ENCODE measurements around the gene RGS7BP. TPM values are rescaled to one million over a fixed set of nuclear protein-coding genes. Genes with fewer than 3 reads are reported as not detected.

The RGS7BP gene
- total RNA-seq, 1 donor from 2014 or later, result 0.07 TPM

GRCh38 chr5:64575561-64575960 lies 69.7 kb downstream of the RGS7BP start:
- no peak for FAIRE-seq
- no peak overlapping the region for H2AFZ ChIP-seq (ENCODE audit: low read depth, low read length)
- no peaks in the 10 kb centered on the region for H3K79me2 ChIP-seq (ENCODE audit: insufficient read depth, low read length)

GRCh38 chr5:64576250-64576649 lies 70.4 kb downstream of the RGS7BP start:
- no peaks in the 10 kb centered on the region for H3K79me2 ChIP-seq (ENCODE audit: insufficient read depth, low read length)
- no peaks in the 10 kb centered on the region for H3K4me1 Mint-ChIP-seq (ENCODE audit: low read depth, unreplicated experiment)
- H4K20me1 ChIP-seq (ENCODE audit: insufficient read depth, low read length), result no peaks in the 10 kb centered on the region
- no peak overlapping the region for H3K27ac ChIP-seq (ENCODE audit: low read depth, low read length)
- peaks cover 1% of the 10 kb centered on the region for H3K36me3 Mint-ChIP-seq (ENCODE audit: low read depth, unreplicated experiment)
- H3K4me1 ChIP-seq (ENCODE audit: insufficient read depth, low read length), result no peaks in the 10 kb centered on the region
- H3K9me3 ChIP-seq (ENCODE audit: insufficient read depth, low read depth, low read length), result no peaks in the 10 kb centered on the region
- H3K9me3 Mint-ChIP-seq (ENCODE audit: unreplicated experiment), result no peaks in the 10 kb centered on the region
- no peak overlapping the region for H3K4me2 ChIP-seq (ENCODE audit: low read length)
- H3K4me3 Mint-ChIP-seq (ENCODE audit: unreplicated experiment), result no peak overlapping the region
- no peak overlapping the region for H2AFZ ChIP-seq (ENCODE audit: low read depth, low read length)
- DNase-seq (ENCODE audit: low read depth) (no peak), FAIRE-seq (no peak)
- no peaks in the 10 kb centered on the region for H3K27me3 Mint-ChIP-seq (ENCODE audit: low read depth, unreplicated experiment)
- H3K9ac ChIP-seq (ENCODE audit: low read length), result no peak overlapping the region
- no peak overlapping the region for H3K4me3 ChIP-seq (ENCODE audit: insufficient read depth, low read depth, low read length)
- no peaks in the 10 kb centered on the region for H3K36me3 ChIP-seq (ENCODE audit: insufficient read depth, low read length)
- TF ChIP-seq EZH2 (IDR thresholded peaks at IDR 0.05; ENCODE audit: insufficient read depth, low read length) (no peak), CTCF (IDR thresholded peaks at IDR 0.05; ENCODE audit: insufficient read depth, low read depth, low read length) (no peak)
- H3K27me3 ChIP-seq (ENCODE audit: insufficient read depth, low read length), result no peaks in the 10 kb centered on the region
- no peak overlapping the region for H3K27ac Mint-ChIP-seq (ENCODE audit: unreplicated experiment)

More at GRCh38 chr5:64575561-64575960, 69.7 kb downstream of the RGS7BP start:
- Histone ChIP-seq H3K4me1 (ENCODE audit: insufficient read depth, low read length) (no peaks in the 10 kb centered on the region), H3K36me3 (ENCODE audit: insufficient read depth, low read length) (no peaks in the 10 kb centered on the region), H3K27me3 (ENCODE audit: insufficient read depth, low read length) (no peaks in the 10 kb centered on the region), H3K9me3 (ENCODE audit: insufficient read depth, low read depth, low read length) (no peaks in the 10 kb centered on the region), H4K20me1 (ENCODE audit: insufficient read depth, low read length) (no peaks in the 10 kb centered on the region), H3K9ac (ENCODE audit: low read length) (no peak overlapping the region), H3K27ac (ENCODE audit: low read depth, low read length) (no peak overlapping the region), H3K4me3 (ENCODE audit: insufficient read depth, low read depth, low read length) (no peak overlapping the region), H3K4me2 (ENCODE audit: low read length) (no peak overlapping the region)
- Mint-ChIP-seq H3K9me3 (ENCODE audit: unreplicated experiment) (no peaks in the 10 kb centered on the region), H3K4me1 (ENCODE audit: low read depth, unreplicated experiment) (no peaks in the 10 kb centered on the region), H3K27me3 (ENCODE audit: low read depth, unreplicated experiment) (no peaks in the 10 kb centered on the region), H3K27ac (ENCODE audit: unreplicated experiment) (no peak overlapping the region), H3K36me3 (ENCODE audit: low read depth, unreplicated experiment) (peaks cover 1% of the 10 kb centered on the region), H3K4me3 (ENCODE audit: unreplicated experiment) (no peak overlapping the region)
- TF ChIP-seq CTCF (IDR thresholded peaks at IDR 0.05; ENCODE audit: insufficient read depth, low read depth, low read length) (no peak), EZH2 (IDR thresholded peaks at IDR 0.05; ENCODE audit: insufficient read depth, low read length) (no peak)
- DNase-seq (ENCODE audit: low read depth), result no peak

- Histone ChIP-seq H3K4me3 (ENCODE audit: insufficient read depth, low read depth, low read length) (no peak overlapping the region), H2AFZ (ENCODE audit: low read depth, low read length) (no peak overlapping the region), H3K27me3 (ENCODE audit: insufficient read depth, low read length) (no peaks in the 10 kb centered on the region), H3K9ac (ENCODE audit: low read length) (no peak overlapping the region), H3K9me3 (ENCODE audit: insufficient read depth, low read depth, low read length) (no peaks in the 10 kb centered on the region), H3K79me2 (ENCODE audit: insufficient read depth, low read length) (no peaks in the 10 kb centered on the region), H3K4me1 (ENCODE audit: insufficient read depth, low read length) (no peaks in the 10 kb centered on the region), H3K4me2 (ENCODE audit: low read length) (no peak overlapping the region), H3K36me3 (ENCODE audit: insufficient read depth, low read length) (no peaks in the 10 kb centered on the region), H3K27ac (ENCODE audit: low read depth, low read length) (no peak overlapping the region), H4K20me1 (ENCODE audit: insufficient read depth, low read length) (no peaks in the 10 kb centered on the region)
- Mint-ChIP-seq H3K4me3 (ENCODE audit: unreplicated experiment) (no peak overlapping the region), H3K9me3 (ENCODE audit: unreplicated experiment) (no peaks in the 10 kb centered on the region), H3K27ac (ENCODE audit: unreplicated experiment) (no peak overlapping the region), H3K27me3 (ENCODE audit: low read depth, unreplicated experiment) (peaks cover 5% of the 10 kb centered on the region), H3K36me3 (ENCODE audit: low read depth, unreplicated experiment) (no peaks in the 10 kb centered on the region), H3K4me1 (ENCODE audit: low read depth, unreplicated experiment) (no peaks in the 10 kb centered on the region)
- DNase-seq (ENCODE audit: low read depth) (no peak), FAIRE-seq (no peak)
- no peak for TF ChIP-seq CTCF (IDR thresholded peaks at IDR 0.05; ENCODE audit: insufficient read depth, low read depth, low read length)
- no peak for TF ChIP-seq EZH2 (IDR thresholded peaks at IDR 0.05; ENCODE audit: insufficient read depth, low read length)
Measured at GRCh38 chr5:64585646-64586045, 79.8 kb downstream of the RGS7BP start.
